Measurements from ENCODE around the gene ATP11A.

GRCh38 chr13:112723771-112724170 is 33.9 kb downstream of the ATP11A start:
- no peak for TF ChIP-seq SNAPC5 (CRISPR knock-in tag; IDR thresholded peaks at IDR 0.05)
- TF ChIP-seq GATAD2B (IDR thresholded peaks at IDR 0.05; ENCODE audit: borderline replicate concordance), result no peak
- no peak for TF ChIP-seq CTCF (IDR thresholded peaks at IDR 0.05 in 2 of 3, conservative IDR thresholded peaks at IDR 0.05 in 1 of 3; ENCODE audit: insufficient read depth in 2 of 3, low read depth in 1 of 3, low read length in 3 of 3)
- TF ChIP-seq PML (IDR thresholded peaks at IDR 0.05; ENCODE audit: low read length), result no peak
